Measurements from ENCODE around the gene NRARP. TPM values are rescaled to one million over a fixed set of nuclear protein-coding genes. Genes with fewer than 3 reads are reported as not detected.

NRARP gene
- total RNA-seq, 1 experiment from 2014 or later, result 23.8 TPM

- H3K4me3 Mint-ChIP-seq, result no peak overlapping the region
- peaks cover 26 to 79% of the 10 kb centered on the region in 2 experiments for H3K9me3 Mint-ChIP-seq
- Histone ChIP-seq H3K56ac (ENCODE audit: insufficient read length, low read depth, low read length) (no peak overlapping the region), H3K9ac (ENCODE audit: extremely low read depth, insufficient read length, low read length) (no peak overlapping the region), H3K23ac (ENCODE audit: insufficient read length, low read depth, low read length) (no peak overlapping the region), H2AK5ac (ENCODE audit: insufficient read length, low read length) (no peak overlapping the region), H2AFZ (ENCODE audit: low read length) (no peak overlapping the region), H3K4me1 (ENCODE audit: insufficient read depth, low read length) (no peaks in the 10 kb centered on the region), H3K9me3 (ENCODE audit: control insufficient read depth, low read depth, low read length) (no peaks in the 10 kb centered on the region), H3K27ac (ENCODE audit: insufficient read length, low read depth, low read length) (no peak overlapping the region), H4K20me1 (ENCODE audit: control insufficient read depth, insufficient read depth, insufficient read length) (no peaks in the 10 kb centered on the region), H3K14ac (ENCODE audit: insufficient read depth, low read length) (no peak overlapping the region), H3K79me1 (ENCODE audit: insufficient read depth, low read depth, low read length, poor library complexity, severe bottlenecking) (no peaks in the 10 kb centered on the region), H3K4ac (ENCODE audit: low read depth, low read length) (no peak overlapping the region), H3T11ph (ENCODE audit: low read length) (no peak overlapping the region), H4K8ac (replicated peaks; ENCODE audit: insufficient read length, low read depth, low read length) (no peak overlapping the region), H3K79me2 (ENCODE audit: insufficient read depth, low read length) (no peaks in the 10 kb centered on the region), H3K27me3 (ENCODE audit: insufficient read depth, low read length) (no peaks in the 10 kb centered on the region), H3K23me2 (ENCODE audit: insufficient read length, low read depth, low read length, poor library complexity, severe bottlenecking) (no peaks in the 10 kb centered on the region), H2BK15ac (ENCODE audit: low read depth, low read length) (no peak overlapping the region), H2BK5ac (ENCODE audit: insufficient read length, low read length) (no peak overlapping the region), H3K18ac (ENCODE audit: insufficient read length, low read depth, low read length) (no peak overlapping the region), H2BK120ac (ENCODE audit: low read depth, low read length, poor library complexity, severe bottlenecking) (no peak overlapping the region), H2BK20ac (ENCODE audit: low read depth, low read length, poor library complexity, severe bottlenecking) (no peak overlapping the region), H4K5ac (ENCODE audit: insufficient read length, low read depth, low read length) (no peak overlapping the region), H3K4me2 (ENCODE audit: insufficient read depth, insufficient read length, low read length) (no peak overlapping the region), H2BK12ac (ENCODE audit: insufficient read length, low read depth, low read length) (no peak overlapping the region), H4K91ac (ENCODE audit: insufficient read length, low read depth, low read length) (no peak overlapping the region)
- DNase-seq, result no peak
- no peak overlapping the region for H3K27ac Mint-ChIP-seq
- H3K36me3 Mint-ChIP-seq (ENCODE audit: insufficient read depth in 1 of 3, low read depth in 3 of 3), result peaks cover 0 to 10% (median 0%) of the 10 kb centered on the region in 3 experiments; a peak in 3 of 7 replicates
- peaks cover 15% of the 10 kb centered on the region for H3K27me3 Mint-ChIP-seq (ENCODE audit: low read depth)
- no CpG with 5 or more reads among the region's 2 CpGs for WGBS (ENCODE audit: extremely low coverage, insufficient read length, low lambda C conversion rate)
- H3K4me1 Mint-ChIP-seq, result peaks cover 0 to 5% of the 10 kb centered on the region in 2 experiments; a peak in 2 of 4 replicates
- TF ChIP-seq CTCF (conservative IDR thresholded peaks at IDR 0.05), result no peak
Measured at GRCh38 chr9:137336735-137337134, 34.7 kb upstream of the NRARP start.
